Adrenal gland (tissue), 12 donors: ENCODE results near the gene TSPYL2. TPM values are rescaled to one million over a fixed set of nuclear protein-coding genes. Genes with fewer than 3 reads are reported as not detected.

ENCODE experiments used
- DNase-seq, 7 donors: peaks; one replicate each; pipeline ENCODE4 v3.0.0-alpha.2; 2019 to 2020
- H3K27ac ChIP-seq, 5 donors: fragments of 200-600 bp; sonication (generic) in 4 of 5; 1 replicate in 3 of 5; 2 replicates in 2 of 5; pipeline versions ENCODE4 v1.5.1 to v1.8.0; 2016 to 2020; ENCODE audit warnings: mild to moderate bottlenecking in 1 of 5
- H3K27me3 ChIP-seq: fragments of 200-600 bp; 2 replicates; pipeline ENCODE4 v1.8.0; 2021
- H3K36me3 ChIP-seq, 2 donors: fragments of 200-600 bp; replicated peaks in 1 of 2; 1 replicate in 1 of 2; 2 replicates in 1 of 2; pipeline versions ENCODE4 v1.5.1 to v1.8.0; 2018 to 2022
- H3K4me1 ChIP-seq, 2 donors: fragments of 200-600 bp; replicated peaks in 1 of 2; 1 replicate in 1 of 2; 2 replicates in 1 of 2; pipeline versions ENCODE4 v1.5.1 to v1.8.0; 2018 to 2021
- H3K4me3 ChIP-seq, 4 donors: fragments of 200-600 bp; sonication (generic) in 3 of 4; one replicate each; pipeline ENCODE4 v1.5.1; 2016 to 2018
- H3K9me3 ChIP-seq, 3 donors: fragments of 200-600 bp; sonication (generic) in 1 of 3; replicated peaks in 1 of 3; 1 replicate in 2 of 3; 2 replicates in 1 of 3; pipeline versions ENCODE4 v1.5.1 to v1.8.0; 2016 to 2021
- POLR2A ChIP-seq, 2 donors: fragments of 450-650 bp; IDR thresholded peaks; one replicate each; pipeline ENCODE4 v1.6.1; 2017; ENCODE audit warnings: antibody characterized with exemption in 2 of 2, mild to moderate bottlenecking in 2 of 2, moderate library complexity in 1 of 2
- WGBS, 4 donors: extraction: QIAGEN DNeasy Blood & Tissue Kit in 2 of 4; methylation state at CpG; one replicate each; pipeline versions ENCODE4 v1.1.5 to v1.1.7; 2013 to 2017; 5-methylcytosine and 5-hydroxymethylcytosine counted together
- intact Hi-C, 2 donors: fragments of 100-400 bp; cut with DNase I; formaldehyde crosslinking; loops; one replicate each; pipeline versions ENCODE4 v1.14.1 to v1.15.0; 2022 to 2023
- polyA plus RNA-seq, 3 donors: library from polyadenylated mRNA; stranded (reverse); fragments of 200-250 nt in 2 of 3; fragments of 350-450 nt in 1 of 3; fragmentation: Illumina TruSeq in 1 of 3; extraction: RNeasy Lipid Tissue Mini Kit (QIAGEN cat#74804) in 1 of 3; gene quantifications; one replicate each; pipeline ENCODE4 v1.2.3, GENCODE V29; 2013 to 2014
- total RNA-seq, 9 donors: library from RNA; depleted of rRNA in 4 of 9; stranded (reverse); fragments of >200 nt in 4 of 9; fragments of 120-200 nt in 1 of 9; fragmentation: NEBNext Ultra II Directional in 1 of 9; extraction: Animal tissue kit (Norgen Biotek cat#: 25700) in 1 of 9; gene quantifications; one replicate each; pipeline versions ENCODE4 v1.1.0 to v1.2.4, GENCODE V29; 2013 to 2023
- TF ChIP-seq, protein P1 (sequence below), 6 experiments: fragments of 450-650 bp in 4 of 6; fragments of 200-600 bp in 2 of 6; sonication (generic) in 1 of 6; IDR thresholded peaks; 1 replicate in 5 of 6; 2 replicates in 1 of 6; pipeline versions ENCODE4 v1.5.1 to v1.8.0; 2016 to 2021; ENCODE audit warnings: antibody characterized with exemption in 6 of 6, mild to moderate bottlenecking in 2 of 6, moderate library complexity in 1 of 6
- donor health status: healthy with polysubstance abuse.
- donor health status: Bipolar disorder and iron deficiency.
- donor health status: DM: yes; HTN: yes; CAD: no.
- donor health status: DM: no; HTN: no; CAD: no.
- donor health status: DM: no; HTN: no; CAD: no.
- donor health status: DM: yes; HTN: yes; CAD: no.

The TSPYL2 gene
- total and polyA plus RNA-seq, 12 donors = 35.5 to 536 (median 90.7) TPM

DNA sequence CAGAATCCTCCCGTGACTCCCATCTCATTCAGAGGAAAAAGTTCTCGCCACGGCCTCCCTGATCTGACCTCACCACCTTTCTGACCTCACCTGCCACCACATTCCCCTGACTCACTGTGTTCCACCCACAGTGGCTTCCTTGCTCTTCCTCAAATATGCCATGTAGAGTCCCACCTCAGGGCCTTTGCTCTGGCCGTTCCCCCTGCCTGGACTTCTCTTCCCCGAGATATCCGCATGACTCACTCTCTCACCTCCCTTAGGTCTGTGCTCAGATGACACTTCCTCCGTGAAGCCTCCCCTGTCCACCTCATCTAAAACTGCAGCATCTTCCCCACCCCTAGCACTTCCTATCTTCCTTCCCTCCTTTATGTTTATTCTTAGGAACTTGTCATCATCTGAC lies 7.2 kb upstream of the TSPYL2 start:
- Histone ChIP-seq H3K4me1 (peaks cover 0 to 3% of the 10 kb centered on the region in 2 donors), H3K4me3 (no peak overlapping the region), H3K9me3 (no peaks in the 10 kb centered on the region), H3K27me3 (no peaks in the 10 kb centered on the region), H3K27ac (no peak overlapping the region), H3K36me3 (no peaks in the 10 kb centered on the region)
- no peak for TF ChIP-seq POLR2A (IDR thresholded peaks at IDR 0.05)
- TF ChIP-seq, protein P1, sequence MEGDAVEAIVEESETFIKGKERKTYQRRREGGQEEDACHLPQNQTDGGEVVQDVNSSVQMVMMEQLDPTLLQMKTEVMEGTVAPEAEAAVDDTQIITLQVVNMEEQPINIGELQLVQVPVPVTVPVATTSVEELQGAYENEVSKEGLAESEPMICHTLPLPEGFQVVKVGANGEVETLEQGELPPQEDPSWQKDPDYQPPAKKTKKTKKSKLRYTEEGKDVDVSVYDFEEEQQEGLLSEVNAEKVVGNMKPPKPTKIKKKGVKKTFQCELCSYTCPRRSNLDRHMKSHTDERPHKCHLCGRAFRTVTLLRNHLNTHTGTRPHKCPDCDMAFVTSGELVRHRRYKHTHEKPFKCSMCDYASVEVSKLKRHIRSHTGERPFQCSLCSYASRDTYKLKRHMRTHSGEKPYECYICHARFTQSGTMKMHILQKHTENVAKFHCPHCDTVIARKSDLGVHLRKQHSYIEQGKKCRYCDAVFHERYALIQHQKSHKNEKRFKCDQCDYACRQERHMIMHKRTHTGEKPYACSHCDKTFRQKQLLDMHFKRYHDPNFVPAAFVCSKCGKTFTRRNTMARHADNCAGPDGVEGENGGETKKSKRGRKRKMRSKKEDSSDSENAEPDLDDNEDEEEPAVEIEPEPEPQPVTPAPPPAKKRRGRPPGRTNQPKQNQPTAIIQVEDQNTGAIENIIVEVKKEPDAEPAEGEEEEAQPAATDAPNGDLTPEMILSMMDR (IDR thresholded peaks at IDR 0.05) = no peak
- intact Hi-C loops = no loop called here
- peak in 1 of 7 donors; percentile 45 for DNase-seq
- 75 to 82% (median 77%) methylated on average over 7 of the region's 7 CpGs for WGBS, 4 donors

- WGBS, 4 donors = 94 to 96% (median 95%) methylated on average over 11 to 21 of the region's 21 CpGs
- Histone ChIP-seq H3K27me3 (no peaks in the 10 kb centered on the region), H3K4me1 (peaks cover 0 to 3% of the 10 kb centered on the region in 2 donors), H3K27ac (no peak overlapping the region), H3K9me3 (no peaks in the 10 kb centered on the region), H3K4me3 (no peak overlapping the region), H3K36me3 (no peaks in the 10 kb centered on the region)
- no peak for DNase-seq
- intact Hi-C loops = no loop called here
- TF ChIP-seq, protein P1 (IDR thresholded peaks at IDR 0.05) = no peak
- TF ChIP-seq POLR2A (IDR thresholded peaks at IDR 0.05) = no peak
Measured at GRCh38 chrX:53076671-53077070, 5.5 kb upstream of the TSPYL2 start.

GRCh38 chrX:53077207-53078197 lies 4.7 kb upstream of the TSPYL2 start:
- H3K36me3 ChIP-seq = no peaks in the 10 kb centered on the region
- H3K27ac ChIP-seq = no peak overlapping the region
- no peaks in the 10 kb centered on the region for H3K27me3 ChIP-seq
- intact Hi-C loops = no loop called here
- 67 to 91% (median 88%) methylated on average over 3 to 27 of the region's 27 CpGs for WGBS, 4 donors
- TF ChIP-seq, protein P1 (IDR thresholded peaks at IDR 0.05) = no peak
- TF ChIP-seq POLR2A (IDR thresholded peaks at IDR 0.05) = no peak
- no peaks in the 10 kb centered on the region for H3K9me3 ChIP-seq
- no peaks in the 10 kb centered on the region for H3K4me1 ChIP-seq
- DNase-seq = peak in 1 of 7 donors; percentile 35
- no peak overlapping the region for H3K4me3 ChIP-seq

DNA sequence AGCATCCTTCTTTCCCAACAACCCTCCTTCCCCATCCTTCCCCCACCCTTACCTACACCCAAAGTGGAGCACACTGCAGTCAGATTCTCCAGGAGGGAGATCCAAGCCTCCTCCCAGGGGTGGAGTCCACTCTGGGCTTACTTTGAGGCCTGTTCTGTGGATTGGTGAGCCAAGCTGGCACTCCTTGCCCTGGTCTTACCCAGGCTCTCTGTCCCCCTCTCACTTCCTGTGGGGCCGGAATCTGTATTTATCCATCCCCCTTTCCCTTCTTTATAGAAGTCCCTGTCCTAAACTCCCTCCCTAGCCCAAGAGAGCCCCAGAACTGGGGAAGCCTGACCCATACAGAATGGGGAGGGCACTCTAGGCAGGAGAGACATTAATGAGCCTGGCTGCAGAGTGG lies 3.2 kb upstream of the TSPYL2 start:
- no peaks in the 10 kb centered on the region for H3K27me3 ChIP-seq
- H3K4me3 ChIP-seq = no peak overlapping the region
- 75 to 100% (median 89%) methylated on average over 1 of the region's 1 CpG for WGBS, 4 donors
- DNase-seq = no peak
- no peak overlapping the region for H3K27ac ChIP-seq
- H3K4me1 ChIP-seq = peaks cover 0 to 3% of the 10 kb centered on the region in 2 donors
- intact Hi-C loops = no loop called here
- H3K9me3 ChIP-seq = no peaks in the 10 kb centered on the region
- H3K36me3 ChIP-seq = no peaks in the 10 kb centered on the region
- TF ChIP-seq, protein P1 (IDR thresholded peaks at IDR 0.05) = no peak
- no peak for TF ChIP-seq POLR2A (IDR thresholded peaks at IDR 0.05)
